Gastroesophageal sphincter (tissue), 3 donors: ENCODE measurements around the gene ZNF644.

ENCODE experiments used
- POLR2A ChIP-seq, 2 donors: fragments of 450-650 bp; IDR thresholded peaks; one replicate each; pipeline ENCODE4 v1.6.1; 2017; ENCODE audit warnings: antibody characterized with exemption in 2 of 2, mild to moderate bottlenecking in 2 of 2, moderate library complexity in 1 of 2
- TF ChIP-seq, protein P1 (sequence below), 4 experiments: fragments of 200-600 bp in 2 of 4; fragments of 450-650 bp in 2 of 4; sonication (generic) in 1 of 4; IDR thresholded peaks; one replicate each; pipeline ENCODE4 v1.5.1; 2017 to 2019; ENCODE audit warnings: antibody characterized with exemption in 4 of 4, mild to moderate bottlenecking in 2 of 4, moderate library complexity in 2 of 4

DNA sequence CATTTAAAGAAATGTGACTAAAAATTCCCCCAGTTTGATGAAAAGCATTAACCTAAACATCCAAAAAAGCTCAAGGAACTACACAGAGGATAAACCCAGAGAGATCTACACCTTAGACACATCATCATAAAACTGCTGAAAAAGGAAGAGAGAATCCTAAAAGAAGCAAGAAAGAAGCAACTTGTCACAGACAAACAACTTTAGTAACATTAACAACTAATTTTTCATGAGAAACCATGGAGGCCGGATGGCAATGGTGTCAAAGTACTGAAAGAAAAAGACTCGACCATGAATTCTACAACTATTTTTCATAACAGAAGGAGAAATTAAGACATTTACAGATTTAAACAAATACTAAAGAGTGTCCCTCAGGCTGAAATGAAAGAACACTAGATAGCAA is 17.7 kb downstream of the ZNF644 start:
- TF ChIP-seq, protein P1, sequence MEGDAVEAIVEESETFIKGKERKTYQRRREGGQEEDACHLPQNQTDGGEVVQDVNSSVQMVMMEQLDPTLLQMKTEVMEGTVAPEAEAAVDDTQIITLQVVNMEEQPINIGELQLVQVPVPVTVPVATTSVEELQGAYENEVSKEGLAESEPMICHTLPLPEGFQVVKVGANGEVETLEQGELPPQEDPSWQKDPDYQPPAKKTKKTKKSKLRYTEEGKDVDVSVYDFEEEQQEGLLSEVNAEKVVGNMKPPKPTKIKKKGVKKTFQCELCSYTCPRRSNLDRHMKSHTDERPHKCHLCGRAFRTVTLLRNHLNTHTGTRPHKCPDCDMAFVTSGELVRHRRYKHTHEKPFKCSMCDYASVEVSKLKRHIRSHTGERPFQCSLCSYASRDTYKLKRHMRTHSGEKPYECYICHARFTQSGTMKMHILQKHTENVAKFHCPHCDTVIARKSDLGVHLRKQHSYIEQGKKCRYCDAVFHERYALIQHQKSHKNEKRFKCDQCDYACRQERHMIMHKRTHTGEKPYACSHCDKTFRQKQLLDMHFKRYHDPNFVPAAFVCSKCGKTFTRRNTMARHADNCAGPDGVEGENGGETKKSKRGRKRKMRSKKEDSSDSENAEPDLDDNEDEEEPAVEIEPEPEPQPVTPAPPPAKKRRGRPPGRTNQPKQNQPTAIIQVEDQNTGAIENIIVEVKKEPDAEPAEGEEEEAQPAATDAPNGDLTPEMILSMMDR (IDR thresholded peaks at IDR 0.05), result no peak
- TF ChIP-seq POLR2A (IDR thresholded peaks at IDR 0.05), result no peak
